K562 (cell line): ENCODE measurements around the gene NDUFB8. TPM values are rescaled to one million over a fixed set of nuclear protein-coding genes. Genes with fewer than 3 reads are reported as not detected.
A peak's percentile ranks its signal among the peaks of the same experiment; 100 is the strongest.

Source experiments
- ARNT ChIP-seq, 2 experiments: fragments of 450-650 bp; IDR thresholded peaks; 2 replicates each; pipeline ENCODE4 v1.6.1; 2016; ENCODE audit warnings: mild to moderate bottlenecking in 1 of 2
- CREB1 ChIP-seq, 2 experiments: sonication (generic) in 1 of 2; formaldehyde crosslinking in 1 of 2; IDR thresholded peaks; 2 replicates each; pipeline versions ENCODE4 v1.6.1 to v1.8.0; 2012 to 2022; ENCODE audit warnings: inconsistent platforms in 1 of 2, mild to moderate bottlenecking in 1 of 2, missing genetic modification reagents in 1 of 2, moderate library complexity in 1 of 2
- CREM ChIP-seq: IDR thresholded peaks from 2 replicates; pipeline ENCODE4 v1.6.1; 2014; ENCODE audit warnings: antibody characterized with exemption, low read depth
- ESRRA ChIP-seq: fragments of 450-650 bp; IDR thresholded peaks from 2 replicates; pipeline ENCODE4 v1.6.1; 2014; ENCODE audit warnings: low read depth, mild to moderate bottlenecking, moderate library complexity, borderline replicate concordance
- GTF2E2 ChIP-seq: fragments of 200-800 bp; sonication (Bioruptor generic); IDR thresholded peaks from 2 replicates; pipeline ENCODE4 v1.6.1; 2016; ENCODE audit warnings: missing genetic modification characterization, missing compliant biosample characterization
- HES1 ChIP-seq: fragments of 450-650 bp; IDR thresholded peaks from 2 replicates; pipeline ENCODE4 v1.6.1; 2016; ENCODE audit warnings: low read depth, mild to moderate bottlenecking, moderate library complexity
- HNRNPK ChIP-seq: fragments of 200-400 bp; formaldehyde crosslinking; IDR thresholded peaks from one replicate; pipeline ENCODE4 v1.6.1; 2018; ENCODE audit warnings: mild to moderate bottlenecking, low read depth, low read length; ENCODE audit not compliant: poor library complexity, severe bottlenecking
- KDM4B ChIP-seq, 2 experiments: fragments of 450-650 bp in 1 of 2; sonication (generic) in 1 of 2; IDR thresholded peaks; 2 replicates each; pipeline ENCODE4 v1.6.1; 2016 to 2017; ENCODE audit warnings: borderline replicate concordance in 2 of 2, antibody characterized with exemption in 1 of 2, low read depth in 1 of 2, mild to moderate bottlenecking in 1 of 2
- KDM5B ChIP-seq: fragments of 200-600 bp; sonication (generic); IDR thresholded peaks from 2 replicates; pipeline ENCODE4 v1.6.1; 2012; ENCODE audit warnings: low read depth, mild to moderate bottlenecking, moderate library complexity, low read length, control low read depth, inconsistent platforms; ENCODE audit not compliant: insufficient replicate concordance
- MEF2A ChIP-seq: IDR thresholded peaks from 2 replicates; pipeline ENCODE4 v1.6.1; 2011; ENCODE audit warnings: low read depth, mild to moderate bottlenecking, low read length, moderate library complexity; ENCODE audit not compliant: control insufficient read depth
- MEIS2 ChIP-seq: fragments of 450-650 bp; IDR thresholded peaks from 2 replicates; pipeline ENCODE4 v1.6.1; 2014; ENCODE audit warnings: mild to moderate bottlenecking; ENCODE audit not compliant: partially characterized antibody
- NR4A1 ChIP-seq, 2 experiments: fragments of 250-450 bp in 1 of 2; fragments of 450-650 bp in 1 of 2; sonication (Bioruptor Pico) in 1 of 2; IDR thresholded peaks; 2 replicates each; pipeline versions ENCODE4 v1.4.0 to v1.6.1; 2016 to 2020; ENCODE audit warnings: mild to moderate bottlenecking in 2 of 2, missing compliant biosample characterization in 1 of 2, missing genetic modification characterization in 1 of 2, moderate library complexity in 1 of 2
- PHF20 ChIP-seq: fragments of 450-650 bp; IDR thresholded peaks from 2 replicates; pipeline ENCODE4 v1.6.1; 2018; ENCODE audit not compliant: partially characterized antibody
- POLR2H ChIP-seq: IDR thresholded peaks from 2 replicates; pipeline ENCODE4 v1.6.1; 2016; ENCODE audit warnings: missing genetic modification characterization, low read depth, mild to moderate bottlenecking, control low read depth, missing compliant biosample characterization, moderate library complexity
- RB1 ChIP-seq: fragments of 450-650 bp; IDR thresholded peaks from 2 replicates; pipeline ENCODE4 v1.6.1; 2017; ENCODE audit warnings: low read depth, mild to moderate bottlenecking
- RBBP5 ChIP-seq: fragments of 200-600 bp; sonication (generic); IDR thresholded peaks from 2 replicates; pipeline ENCODE4 v1.6.1; 2012; ENCODE audit warnings: borderline replicate concordance, mild to moderate bottlenecking, low read length, control low read depth, inconsistent platforms; ENCODE audit not compliant: insufficient read depth, poor library complexity, severe bottlenecking
- RBM34 ChIP-seq: fragments of 200-400 bp; formaldehyde crosslinking; IDR thresholded peaks from 2 replicates; pipeline ENCODE4 v1.6.1; 2018; ENCODE audit warnings: low read length, borderline replicate concordance; ENCODE audit not compliant: insufficient read depth
- RNF219 ChIP-seq: fragments of 250-450 bp; sonication (Bioruptor Pico); IDR thresholded peaks from 2 replicates; pipeline ENCODE4 v1.5.0; 2022; ENCODE audit warnings: mild to moderate bottlenecking
- SIX5 ChIP-seq, 2 experiments: IDR thresholded peaks; 2 replicates each; pipeline ENCODE4 v1.6.1; 2011; ENCODE audit warnings: low read length in 2 of 2, borderline replicate concordance in 1 of 2, low read depth in 1 of 2, mild to moderate bottlenecking in 1 of 2, moderate library complexity in 1 of 2; ENCODE audit not compliant: insufficient read depth in 1 of 2
- SMAD3 ChIP-seq: fragments of 450-650 bp; formaldehyde crosslinking; conservative IDR thresholded peaks from 2 replicates; pipeline ENCODE4 v1.4.0; 2020; ENCODE audit warnings: mild to moderate bottlenecking
- SRSF1 ChIP-seq: fragments of 200-400 bp; formaldehyde crosslinking; IDR thresholded peaks from 2 replicates; pipeline ENCODE4 v1.6.1; 2017; ENCODE audit warnings: mild to moderate bottlenecking, low read depth, low read length, moderate library complexity
- TAF7 ChIP-seq: fragments of 450-650 bp; IDR thresholded peaks from 2 replicates; pipeline ENCODE4 v1.6.1; 2016; ENCODE audit warnings: missing genetic modification characterization, missing compliant biosample characterization
- TAF9B ChIP-seq: fragments of 450-650 bp; IDR thresholded peaks from 2 replicates; pipeline ENCODE4 v1.6.1; 2018; ENCODE audit warnings: mild to moderate bottlenecking; ENCODE audit not compliant: partially characterized antibody
- TBP ChIP-seq: optimal IDR thresholded peaks from 2 replicates; pipeline ENCODE3; 2011; ENCODE audit warnings: low read depth, low read length, improper control_type of control experiment
- ZNF12 ChIP-seq: sonication (generic); formaldehyde crosslinking; IDR thresholded peaks from 2 replicates; pipeline ENCODE4 v1.4.0; 2020; ENCODE audit warnings: mild to moderate bottlenecking, missing genetic modification reagents
- polyA plus RNA-seq, 8 experiments: library from polyadenylated mRNA; depleted of rRNA in 4 of 8; stranded (reverse) in 5 of 8; unstranded in 3 of 8; fragments of >200 nt; fragmentation: Nextera tagmentation in 2 of 8; fragmentation: Illumina TruSeq in 1 of 8; extraction: Ambion mirVana in 2 of 8; extraction: Trizol in 1 of 8; gene quantifications; 2 replicates each; pipeline versions ENCODE4 v1.2.1 to v1.2.3, GENCODE V29; 2011 to 2014; ENCODE audit warnings: inconsistent platforms in 1 of 8, missing spikeins in 1 of 8
- total RNA-seq, 7 experiments: library from RNA; depleted of rRNA in 6 of 7; stranded (reverse); fragments of >200 nt in 6 of 7; fragmentation: Illumina TruSeq in 2 of 7; extraction: Trizol in 2 of 7; gene quantifications; 2 replicates each; pipeline versions ENCODE4 v1.2.1 to v1.2.3, GENCODE V29; 2011 to 2021; ENCODE audit warnings: low replicate concordance in 1 of 7

NDUFB8 gene
- total and polyA plus RNA-seq, 9 of the 15 experiments (the other 6 are each of a cell fraction or from before 2014, with no cell fraction given) = 131 to 360 (median 199) TPM

DNA sequence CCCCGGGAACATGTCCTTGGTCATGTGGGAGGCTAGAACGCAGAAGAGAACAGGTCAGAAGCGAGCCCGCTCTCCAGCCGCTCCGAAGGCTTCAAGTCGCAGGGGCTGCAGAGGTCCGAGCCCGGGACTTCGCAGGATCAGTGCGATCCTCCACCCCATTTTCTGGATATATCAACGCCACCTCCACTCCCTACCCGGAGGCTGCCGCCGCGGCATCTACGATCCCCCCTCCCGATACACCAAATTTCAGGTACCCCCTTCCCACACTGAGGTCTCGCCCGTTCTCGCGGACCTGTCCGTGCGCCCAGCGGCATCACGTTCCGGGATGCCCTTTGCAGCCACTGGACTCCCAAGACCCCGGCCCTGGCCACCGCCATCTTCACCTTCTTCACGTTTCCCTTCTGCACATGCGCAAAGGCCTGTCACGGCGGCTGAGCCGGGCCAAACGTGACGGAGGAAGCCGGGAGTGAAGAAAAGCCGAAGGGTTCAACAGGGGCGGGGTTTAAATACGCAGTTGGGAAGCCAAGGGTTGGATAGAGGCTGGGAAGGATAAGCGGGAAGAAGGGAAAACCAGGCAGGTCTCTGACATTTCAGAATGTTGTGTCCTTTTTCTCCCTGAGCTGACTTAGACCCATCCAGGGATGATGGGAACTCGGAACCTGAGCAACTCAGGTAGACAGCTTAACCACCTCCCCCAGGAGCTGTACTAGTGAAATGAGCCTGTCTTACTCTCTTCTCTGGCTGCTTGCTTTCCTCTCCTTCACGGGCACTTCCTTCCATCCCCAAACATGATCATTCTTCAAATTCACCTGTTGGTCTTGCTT is at the start of gene NDUFB8 (continued):
- TF ChIP-seq HES1 (no peak), RB1 (0 out of 2 replicates have a peak, but pooled peaks have one; percentile 30), KDM4B (IDR thresholded peaks at IDR 0.05; ENCODE audit: borderline replicate concordance in 2 of 2, low read depth in 1 of 2) (no peak), ESRRA (peak; percentile 60; the same call in 1 of the 2 replicates), CREM (peak; percentile 79), RBBP5 (peak; percentile 87), TBP (peak; percentile 56), TAF9B (peak; percentile 71), TAF7 (tag) (peak; percentile 73), CREB1 (IDR thresholded peaks at IDR 0.05) (peak; percentile 34; the same call in 1 of the 2 replicates), CREB1 (CRISPR knock-in tag; IDR thresholded peaks at IDR 0.05) (peak; percentile 80), RNF219 (no peak), ZNF12 (CRISPR knock-in tag) (no peak), SMAD3 (CRISPR knock-in tag) (no peak), SRSF1 (no peak), HNRNPK (no peak), SIX5 (IDR thresholded peaks at IDR 0.05; ENCODE audit: borderline replicate concordance in 1 of 2, insufficient read depth in 1 of 2, low read depth in 1 of 2, low read length in 2 of 2) (no peak), POLR2H (no peak), GTF2E2 (tag) (0 out of 2 replicates have a peak, but pooled peaks have one; percentile 34), KDM5B (peak; percentile 64), RBM34 (no peak), MEF2A (no peak), ARNT (IDR thresholded peaks at IDR 0.05) (0 out of 4 replicates have a peak, but pooled peaks of 1 of the 2 experiments have one; percentile 32), NR4A1 (CRISPR knock-in tag; IDR thresholded peaks at IDR 0.05) (no peak), NR4A1 (tag; IDR thresholded peaks at IDR 0.05) (no peak), PHF20 (peak; percentile 68), MEIS2 (peak; percentile 21)
